Gastrocnemius medialis (tissue), 4 donors: ENCODE data around the gene POLR3H.

Source experiments
- POLR2A ChIP-seq, 2 donors: fragments of 450-650 bp; IDR thresholded peaks; one replicate each; pipeline ENCODE4 v1.6.1; 2017; ENCODE audit warnings: antibody characterized with exemption in 2 of 2, mild to moderate bottlenecking in 2 of 2, moderate library complexity in 2 of 2
- TF ChIP-seq, protein P1 (sequence below), 5 experiments: fragments of 450-650 bp in 3 of 5; fragments of 200-600 bp in 2 of 5; sonication (generic) in 2 of 5; IDR thresholded peaks in 4 of 5; conservative IDR thresholded peaks in 1 of 5; 1 replicate in 4 of 5; 2 replicates in 1 of 5; pipeline ENCODE4 v1.5.1; 2016 to 2019; ENCODE audit warnings: antibody characterized with exemption in 5 of 5, mild to moderate bottlenecking in 3 of 5, moderate library complexity in 3 of 5

DNA sequence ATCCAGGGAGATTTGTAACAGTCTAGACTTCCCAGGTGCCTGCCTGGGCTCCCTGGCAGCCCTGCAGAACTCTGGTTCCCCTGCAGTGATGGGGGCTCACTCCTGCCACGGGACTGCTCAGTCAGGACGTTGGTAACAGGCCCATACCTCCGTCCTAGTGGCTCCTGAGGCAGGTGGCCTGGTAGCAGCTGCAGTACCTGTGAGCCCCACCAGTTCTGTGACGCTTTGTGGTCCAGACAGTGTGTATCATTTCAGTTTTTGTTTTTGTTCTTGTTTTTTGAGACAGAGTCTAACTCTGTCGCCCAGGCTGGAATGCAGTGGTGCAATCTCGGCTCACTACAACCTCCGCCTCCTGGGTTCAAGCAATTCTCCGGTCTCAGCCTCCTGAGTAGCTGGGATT, 27.8 kb downstream of the POLR3H start:
- TF ChIP-seq, protein P1, sequence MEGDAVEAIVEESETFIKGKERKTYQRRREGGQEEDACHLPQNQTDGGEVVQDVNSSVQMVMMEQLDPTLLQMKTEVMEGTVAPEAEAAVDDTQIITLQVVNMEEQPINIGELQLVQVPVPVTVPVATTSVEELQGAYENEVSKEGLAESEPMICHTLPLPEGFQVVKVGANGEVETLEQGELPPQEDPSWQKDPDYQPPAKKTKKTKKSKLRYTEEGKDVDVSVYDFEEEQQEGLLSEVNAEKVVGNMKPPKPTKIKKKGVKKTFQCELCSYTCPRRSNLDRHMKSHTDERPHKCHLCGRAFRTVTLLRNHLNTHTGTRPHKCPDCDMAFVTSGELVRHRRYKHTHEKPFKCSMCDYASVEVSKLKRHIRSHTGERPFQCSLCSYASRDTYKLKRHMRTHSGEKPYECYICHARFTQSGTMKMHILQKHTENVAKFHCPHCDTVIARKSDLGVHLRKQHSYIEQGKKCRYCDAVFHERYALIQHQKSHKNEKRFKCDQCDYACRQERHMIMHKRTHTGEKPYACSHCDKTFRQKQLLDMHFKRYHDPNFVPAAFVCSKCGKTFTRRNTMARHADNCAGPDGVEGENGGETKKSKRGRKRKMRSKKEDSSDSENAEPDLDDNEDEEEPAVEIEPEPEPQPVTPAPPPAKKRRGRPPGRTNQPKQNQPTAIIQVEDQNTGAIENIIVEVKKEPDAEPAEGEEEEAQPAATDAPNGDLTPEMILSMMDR (IDR thresholded peaks at IDR 0.05 in 4 of 5, conservative IDR thresholded peaks at IDR 0.05 in 1 of 5): peak in 4 of 5 experiments; percentile 8 to 14 (median 12)
- no peak for TF ChIP-seq POLR2A (IDR thresholded peaks at IDR 0.05)
